GM21367 (cell line): ENCODE data around the gene CPNE6.

Source experiments
- ATAC-seq: cut with Tn5 transposase; IDR thresholded peaks from one replicate; pipeline ENCODE4 v1.9.1; 2021; ENCODE audit not compliant: unreplicated experiment

Gene CPNE6

DNA sequence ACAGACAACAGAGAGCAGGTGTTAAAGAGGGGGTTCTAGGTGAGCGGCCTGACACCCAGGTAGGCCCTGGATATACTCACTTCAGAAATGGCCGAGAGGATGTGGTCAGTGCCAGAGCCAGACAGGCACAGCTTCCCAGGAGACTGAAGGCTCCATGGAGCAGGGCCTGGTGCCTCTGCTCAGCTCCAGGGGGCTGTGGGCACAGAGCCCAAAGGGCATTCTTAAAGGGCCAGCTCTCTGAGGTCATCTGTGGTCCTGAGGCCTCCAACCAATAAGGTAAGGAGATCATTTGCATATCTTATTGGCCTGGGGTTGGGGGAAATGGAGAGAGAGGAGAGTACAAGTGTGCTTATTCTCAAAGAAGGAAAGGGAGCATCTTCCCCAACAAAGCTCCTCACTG is 13.1 kb downstream of the CPNE6 start:
- ATAC-seq, result no peak

DNA sequence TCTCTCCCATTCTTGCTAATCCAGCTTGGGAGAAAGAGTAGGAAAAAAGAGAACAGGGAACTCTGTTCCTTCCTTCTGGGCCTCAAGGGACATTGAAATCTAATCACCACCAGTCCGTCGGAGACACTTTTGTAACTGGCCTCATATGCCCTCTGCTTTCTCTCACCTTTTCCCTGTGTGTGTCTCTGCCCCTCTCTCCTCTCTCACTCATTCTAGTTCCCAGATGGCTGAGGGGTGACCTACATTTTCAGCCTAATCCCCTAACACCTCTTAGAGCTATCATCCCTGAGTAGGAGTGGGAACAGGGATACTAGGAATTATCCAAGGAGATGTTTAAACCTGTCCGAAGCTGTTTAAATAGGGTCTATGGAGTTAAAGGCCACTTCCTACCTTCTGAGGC is 13.9 kb downstream of the CPNE6 start:
- ATAC-seq, result no peak

DNA sequence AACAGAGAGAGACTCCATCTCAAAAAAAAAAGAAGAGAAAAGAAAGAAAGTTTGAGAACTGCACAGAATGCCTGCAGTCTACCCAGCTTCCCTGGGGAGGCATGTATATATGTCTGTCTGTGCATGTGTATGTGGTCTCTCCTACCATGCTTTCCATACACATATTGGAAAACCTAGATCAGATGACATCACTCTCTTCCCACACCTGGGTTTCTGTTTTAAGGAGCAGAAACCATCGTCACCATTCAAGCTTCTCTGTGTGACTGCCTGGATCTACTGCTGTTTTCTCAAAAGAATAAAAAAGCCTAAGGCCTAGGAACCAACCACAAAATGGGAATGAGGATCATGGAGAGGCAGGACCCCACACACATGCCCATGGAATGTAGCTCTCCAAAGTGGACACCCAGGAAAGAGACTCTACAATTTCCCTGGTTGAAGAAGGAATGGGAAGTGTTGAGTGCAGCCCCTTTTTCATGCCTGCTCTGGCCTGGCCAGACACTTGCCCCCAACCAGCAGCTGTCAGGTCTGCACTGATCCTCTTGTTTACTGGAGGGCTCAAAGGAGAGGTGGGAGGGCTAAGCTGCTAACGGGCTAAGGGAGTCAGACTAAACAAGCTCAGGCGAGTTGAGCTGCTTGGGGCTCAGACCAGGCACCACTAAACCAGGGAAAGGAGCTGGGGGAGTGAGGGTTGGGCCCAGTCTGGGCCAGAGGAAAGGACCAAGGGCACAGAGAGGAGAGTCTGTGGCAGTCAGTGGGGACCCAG is 15.0 kb downstream of the CPNE6 start:
- no peak for ATAC-seq

DNA sequence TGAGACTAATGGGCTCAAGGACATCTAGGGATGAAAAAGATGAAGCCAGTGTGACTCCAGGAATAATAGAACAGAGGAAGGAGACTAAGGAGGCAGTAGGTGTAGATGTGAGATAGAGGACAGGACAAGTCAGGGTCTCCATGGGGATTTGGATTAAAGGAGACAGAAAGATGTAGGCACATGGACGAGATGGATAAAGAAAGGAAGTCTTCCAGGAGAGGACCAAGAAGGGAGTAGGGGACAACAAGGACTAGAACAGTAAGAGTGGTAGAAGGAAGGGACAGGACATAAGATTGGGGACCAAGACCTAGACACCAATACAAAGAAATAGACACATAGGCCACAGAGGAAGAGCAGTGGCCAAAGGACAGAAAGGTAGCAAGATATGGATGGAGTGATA is 15.6 kb downstream of the CPNE6 start:
- no peak for ATAC-seq

DNA sequence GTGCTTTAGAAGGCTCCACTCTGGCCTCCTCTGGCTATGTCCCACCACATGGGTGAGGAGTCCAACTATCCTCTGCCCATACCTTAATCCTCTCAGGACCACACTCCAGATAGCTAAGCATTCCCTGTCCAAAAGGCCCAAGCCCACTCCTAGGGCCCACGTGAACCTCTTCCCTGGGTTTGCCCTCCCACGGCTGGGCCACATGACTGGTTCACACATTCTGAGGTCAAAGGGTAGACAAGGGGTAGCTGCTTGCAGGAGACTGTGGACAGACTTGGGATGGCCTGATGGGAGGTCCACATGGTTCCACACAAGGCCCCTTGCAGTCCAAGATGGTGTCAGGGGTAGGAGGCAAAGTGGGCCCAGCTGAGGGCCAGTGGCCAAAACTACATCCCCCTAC is 16.7 kb downstream of the CPNE6 start:
- no peak for ATAC-seq

DNA sequence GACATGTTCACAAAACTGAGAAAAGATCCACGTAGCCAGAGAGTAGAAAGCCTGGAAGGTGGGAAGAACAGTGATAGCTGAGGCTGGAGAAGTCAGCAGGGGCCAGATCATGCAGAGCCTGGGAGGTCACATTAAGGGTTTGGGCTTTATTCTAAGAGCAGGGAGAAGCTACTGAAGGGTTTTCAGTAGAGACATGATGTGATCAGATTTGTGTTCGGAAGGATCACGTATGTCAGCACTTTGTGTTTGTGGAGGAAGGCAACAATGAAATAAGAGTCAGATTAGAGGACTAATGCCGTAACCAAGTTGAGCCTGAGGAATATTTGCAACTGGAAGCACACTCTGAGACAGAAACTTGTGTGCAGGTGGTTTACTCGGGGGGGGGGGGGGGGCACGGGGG is 18.5 kb downstream of the CPNE6 start:
- no peak for ATAC-seq

DNA sequence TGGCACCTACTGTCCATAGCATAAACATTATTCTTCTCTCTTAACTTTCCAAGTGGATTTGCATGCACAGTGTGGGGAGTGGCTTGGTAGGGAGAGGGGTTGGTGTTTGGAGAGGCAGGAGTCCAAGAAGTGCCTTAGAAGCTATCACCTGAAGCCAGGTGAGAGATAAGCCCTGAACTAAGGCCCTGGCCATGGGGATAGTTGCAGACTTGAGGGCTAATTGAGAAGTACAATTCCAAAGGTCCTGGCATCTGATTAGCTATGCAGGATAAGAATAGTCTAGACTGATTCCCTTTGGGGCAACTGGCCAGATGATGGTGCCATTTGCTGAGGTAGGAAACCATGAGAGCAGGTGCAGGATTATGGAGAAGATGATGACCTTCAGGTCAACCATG is 20.7 kb downstream of the CPNE6 start:
- no peak for ATAC-seq

DNA sequence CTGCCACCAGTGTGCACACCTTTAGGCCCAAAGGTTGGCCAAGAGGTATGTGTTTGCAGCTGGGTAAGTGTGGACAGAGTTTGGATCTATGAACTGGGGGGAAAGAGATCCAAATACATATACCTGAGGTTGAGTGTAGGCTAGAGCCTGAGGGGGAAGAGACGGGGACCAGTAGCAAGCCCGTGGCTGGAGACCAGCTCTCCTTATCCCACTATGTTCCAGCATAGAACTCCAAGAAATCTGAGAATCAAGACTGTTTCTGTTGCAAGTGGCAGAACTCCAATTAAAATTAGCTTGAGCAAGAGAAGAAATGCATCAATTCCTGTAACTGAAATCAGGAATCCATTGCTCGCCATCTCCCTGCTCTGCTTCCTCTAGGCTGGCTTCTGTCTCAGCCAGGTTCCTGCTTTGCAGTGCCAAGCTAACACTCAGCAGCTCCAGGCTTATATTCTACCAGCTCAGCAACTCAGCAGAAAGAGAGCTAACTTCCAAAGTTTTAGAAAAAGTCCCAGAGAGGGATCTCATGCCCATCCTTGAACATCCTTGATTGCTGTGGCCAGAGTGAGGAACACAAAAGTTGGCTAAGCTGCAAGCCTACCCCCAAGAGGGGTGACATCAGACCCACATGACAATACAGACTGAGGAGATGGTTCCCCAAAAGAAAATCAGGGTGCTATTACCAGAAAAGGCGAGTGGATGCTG is 21.3 kb downstream of the CPNE6 start:
- no peak for ATAC-seq

DNA sequence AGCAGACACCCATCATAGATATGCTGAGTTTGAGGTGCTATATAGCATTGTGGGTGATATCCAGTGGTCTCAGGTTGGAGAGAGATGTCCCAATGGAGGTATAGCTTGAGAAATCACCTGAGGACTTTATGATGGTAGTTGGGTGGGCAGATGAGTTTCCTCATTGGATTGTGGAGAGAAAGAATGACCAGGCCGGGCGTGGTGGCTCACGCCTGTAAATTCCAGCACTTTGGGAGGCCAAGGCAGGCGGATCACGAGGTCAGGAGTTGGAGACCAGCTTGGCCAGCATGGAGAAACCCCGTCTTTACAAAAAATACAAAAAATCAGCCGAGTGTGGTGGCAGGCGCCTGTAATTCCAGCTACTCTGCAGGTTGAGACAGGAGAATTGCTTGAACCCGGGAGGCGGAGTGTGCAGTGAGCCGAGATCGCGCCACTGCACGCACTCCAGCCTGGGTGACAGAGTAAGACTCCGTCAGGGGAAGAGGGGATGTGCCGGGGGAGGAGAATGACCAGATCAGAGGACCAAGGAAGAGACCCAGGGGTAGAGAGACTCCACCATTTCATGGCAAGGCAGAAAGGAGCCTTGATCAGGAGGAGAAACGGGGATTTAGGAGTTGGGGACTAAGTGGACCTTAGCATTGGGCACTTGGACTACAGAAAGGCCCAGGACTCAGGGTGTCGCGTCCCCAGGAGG is 22.0 kb downstream of the CPNE6 start:
- no peak for ATAC-seq

DNA sequence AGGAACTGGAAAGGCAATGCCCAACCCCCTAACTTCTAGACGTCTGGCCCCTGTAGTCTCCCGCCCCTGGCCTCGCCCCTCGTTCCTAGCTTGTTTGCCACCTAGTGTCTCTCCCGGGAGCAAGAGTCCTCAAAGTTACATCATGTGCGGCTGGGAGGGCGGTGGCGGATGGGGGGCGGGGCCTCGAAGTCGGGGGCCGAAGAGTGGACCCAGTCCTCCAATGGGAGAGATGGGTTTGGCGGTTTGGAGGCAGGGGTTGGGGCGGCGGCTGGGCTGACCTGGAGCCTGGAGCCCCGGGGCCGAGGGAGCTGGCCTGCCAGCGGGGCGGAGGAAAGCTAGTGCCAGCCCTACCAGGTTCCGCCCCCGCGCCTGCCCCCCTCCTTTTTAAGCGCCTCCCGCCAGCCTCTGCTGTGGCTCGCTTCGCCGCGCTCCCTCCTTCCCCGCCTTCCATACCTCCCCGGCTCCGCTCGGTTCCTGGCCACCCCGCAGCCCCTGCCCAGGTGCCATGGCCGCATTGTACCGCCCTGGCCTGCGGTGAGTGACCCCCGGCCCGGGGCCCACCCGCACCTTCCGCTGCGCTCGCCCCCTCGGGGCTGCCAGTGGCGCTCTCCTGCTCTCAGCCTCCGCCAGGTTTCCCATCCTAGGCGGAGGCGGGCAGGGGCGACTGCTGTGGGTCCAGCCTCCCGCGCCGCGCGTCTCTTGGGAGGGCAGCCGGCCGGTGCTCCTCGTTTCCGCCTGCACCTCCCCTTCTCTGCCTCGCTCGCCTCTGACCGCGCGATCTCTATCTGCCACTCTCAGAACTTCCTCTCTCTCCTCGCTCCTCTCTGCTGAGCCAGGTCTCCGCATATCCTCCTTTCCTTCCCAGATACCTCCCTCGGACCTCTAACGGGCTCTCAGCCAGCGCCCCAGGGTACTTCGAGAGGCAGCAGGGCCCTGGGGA is 22.8 kb downstream of the CPNE6 start, which contains the start of gene PCK2:
Gene PCK2 (plus strand): TSS at position 411 of the 940 bp plus-strand sequence. CDS start 95 bp downstream, at position 506.
- peak; percentile 40 for ATAC-seq

DNA sequence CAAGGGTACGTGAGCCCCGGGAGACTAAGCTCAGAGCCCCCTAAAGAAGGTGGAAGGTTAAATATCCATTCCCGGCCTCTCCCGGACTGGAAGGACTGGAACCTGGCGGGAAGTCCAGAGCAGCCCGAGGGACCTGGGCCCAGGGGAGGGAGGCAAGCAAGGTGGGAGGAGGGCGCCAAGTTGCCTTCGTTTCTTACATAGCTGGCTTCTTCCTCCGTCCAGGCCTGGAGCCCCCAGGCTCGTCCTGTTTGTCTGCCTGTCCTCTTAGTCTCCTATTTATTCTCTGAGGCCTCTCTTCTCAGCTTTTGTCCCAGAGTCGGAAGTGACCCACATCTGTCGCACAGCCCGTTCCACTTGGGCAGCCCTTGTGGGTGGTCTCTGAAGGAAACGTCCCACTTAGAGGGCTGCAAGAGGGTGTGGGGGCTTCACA is 23.5 kb downstream of the CPNE6 start:
- no peak for ATAC-seq

DNA sequence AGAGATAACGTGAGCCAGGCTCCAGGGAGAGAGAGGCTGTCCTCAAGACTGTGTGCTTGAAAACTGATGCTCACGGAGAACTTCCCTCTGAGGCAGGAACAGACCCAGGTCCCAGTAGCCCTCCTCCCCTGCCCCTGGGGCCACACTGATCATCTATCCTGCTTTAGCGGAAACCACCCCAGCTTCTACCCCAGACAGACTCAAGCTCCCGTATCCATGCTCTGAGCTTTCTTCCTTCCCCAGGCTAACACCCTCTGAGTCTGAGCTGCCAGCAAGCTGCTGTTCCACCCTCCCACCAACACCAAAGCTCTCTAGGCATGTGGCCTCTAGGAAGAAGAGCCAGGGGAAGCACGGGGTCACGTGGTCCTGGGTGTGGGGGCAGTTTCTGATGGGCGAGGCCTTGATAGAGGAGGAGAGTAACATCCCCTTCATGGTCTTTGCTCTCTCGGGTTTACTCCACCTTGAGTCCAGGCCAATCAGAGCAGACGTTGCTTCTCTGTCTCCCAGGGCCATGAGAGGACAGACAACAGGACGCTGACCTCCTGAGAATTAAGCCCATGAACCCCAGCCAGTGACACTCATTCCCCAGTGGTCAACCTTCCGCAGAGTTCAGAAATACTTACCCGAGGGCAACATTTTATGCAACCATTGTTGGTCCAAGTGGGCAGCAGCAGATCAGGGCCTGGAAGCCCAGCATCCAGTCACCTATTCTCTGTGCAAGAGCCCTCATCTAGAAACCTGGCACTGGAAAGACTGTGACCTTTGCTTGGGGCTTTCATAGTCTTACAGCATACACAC is 24.1 kb downstream of the CPNE6 start:
- ATAC-seq, result peak; percentile 69

DNA sequence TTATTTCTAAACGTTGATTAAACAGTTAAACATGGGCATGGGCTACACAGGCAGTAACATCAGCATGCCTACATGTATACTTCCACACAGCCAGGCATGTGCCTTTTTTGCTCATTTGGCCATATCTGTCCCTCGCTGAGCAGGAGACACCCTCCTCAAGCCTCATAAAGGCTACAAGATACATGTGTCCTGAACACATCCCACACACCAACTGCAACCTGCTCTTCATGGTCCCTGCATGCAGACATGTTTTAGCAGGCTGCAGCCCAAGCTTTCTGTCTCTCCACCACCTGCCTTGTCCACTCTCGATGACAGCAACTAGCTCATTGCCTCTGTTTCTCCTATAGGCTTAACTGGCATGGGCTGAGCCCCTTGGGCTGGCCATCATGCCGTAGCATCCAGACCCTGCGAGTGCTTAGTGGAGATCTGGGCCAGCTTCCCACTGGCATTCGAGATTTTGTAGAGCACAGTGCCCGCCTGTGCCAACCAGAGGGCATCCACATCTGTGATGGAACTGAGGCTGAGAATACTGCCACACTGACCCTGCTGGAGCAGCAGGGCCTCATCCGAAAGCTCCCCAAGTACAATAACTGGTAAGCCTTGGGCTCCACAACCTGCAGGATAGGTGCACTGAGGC is 25.3 kb downstream of the CPNE6 start:
- no peak for ATAC-seq

DNA sequence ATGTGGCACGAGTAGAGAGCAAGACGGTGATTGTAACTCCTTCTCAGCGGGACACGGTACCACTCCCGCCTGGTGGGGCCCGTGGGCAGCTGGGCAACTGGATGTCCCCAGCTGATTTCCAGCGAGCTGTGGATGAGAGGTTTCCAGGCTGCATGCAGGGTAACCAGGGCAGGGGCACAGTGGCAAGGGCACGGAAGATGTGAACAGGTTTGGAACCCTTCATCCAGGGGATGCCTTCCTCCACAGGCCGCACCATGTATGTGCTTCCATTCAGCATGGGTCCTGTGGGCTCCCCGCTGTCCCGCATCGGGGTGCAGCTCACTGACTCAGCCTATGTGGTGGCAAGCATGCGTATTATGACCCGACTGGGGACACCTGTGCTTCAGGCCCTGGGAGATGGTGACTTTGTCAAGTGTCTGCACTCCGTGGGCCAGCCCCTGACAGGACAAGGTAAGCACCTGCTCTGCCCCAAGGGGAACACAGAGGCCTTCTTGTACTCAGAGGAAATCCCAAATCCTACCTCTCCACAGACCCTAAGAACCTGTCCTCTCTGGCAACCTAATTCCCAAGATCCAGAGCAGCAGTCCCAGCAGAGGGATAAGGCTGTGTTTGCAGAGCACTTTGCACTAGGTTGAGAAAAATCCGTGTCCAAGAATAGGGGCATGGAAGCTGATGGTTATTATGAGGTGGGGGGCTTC is 27.0 kb downstream of the CPNE6 start:
- ATAC-seq, result no peak

DNA sequence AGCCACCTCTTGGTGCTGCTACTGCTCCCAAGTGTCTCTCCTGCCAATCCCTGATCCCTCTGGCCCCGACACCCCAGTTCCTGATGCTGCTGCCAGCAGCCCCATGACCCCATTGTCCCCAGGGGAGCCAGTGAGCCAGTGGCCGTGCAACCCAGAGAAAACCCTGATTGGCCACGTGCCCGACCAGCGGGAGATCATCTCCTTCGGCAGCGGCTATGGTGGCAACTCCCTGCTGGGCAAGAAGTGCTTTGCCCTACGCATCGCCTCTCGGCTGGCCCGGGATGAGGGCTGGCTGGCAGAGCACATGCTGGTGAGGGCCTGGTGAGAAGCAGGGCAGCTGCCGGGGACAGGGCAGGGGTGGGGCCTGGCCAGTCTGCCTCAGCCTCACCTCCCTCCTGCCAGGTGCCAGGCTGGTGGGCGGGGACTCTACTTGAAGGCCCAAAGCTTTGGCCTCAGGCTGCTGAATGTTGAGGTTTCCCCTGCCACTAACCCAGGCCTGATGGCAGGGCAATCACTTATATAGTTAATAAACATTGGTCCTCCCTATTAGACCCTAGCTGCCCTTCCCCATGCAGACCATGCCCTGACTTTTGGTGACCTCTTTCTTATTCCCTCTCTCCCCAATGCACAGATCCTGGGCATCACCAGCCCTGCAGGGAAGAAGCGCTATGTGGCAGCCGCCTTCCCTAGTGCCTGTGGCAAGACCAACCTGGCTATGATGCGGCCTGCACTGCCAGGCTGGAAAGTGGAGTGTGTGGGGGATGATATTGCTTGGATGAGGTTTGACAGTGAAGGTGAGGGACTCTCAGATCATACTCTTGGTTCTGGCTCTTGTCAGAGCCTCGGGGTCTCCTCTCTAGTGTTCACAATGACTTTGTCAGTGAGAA is 27.8 kb downstream of the CPNE6 start:
- ATAC-seq, result no peak

DNA sequence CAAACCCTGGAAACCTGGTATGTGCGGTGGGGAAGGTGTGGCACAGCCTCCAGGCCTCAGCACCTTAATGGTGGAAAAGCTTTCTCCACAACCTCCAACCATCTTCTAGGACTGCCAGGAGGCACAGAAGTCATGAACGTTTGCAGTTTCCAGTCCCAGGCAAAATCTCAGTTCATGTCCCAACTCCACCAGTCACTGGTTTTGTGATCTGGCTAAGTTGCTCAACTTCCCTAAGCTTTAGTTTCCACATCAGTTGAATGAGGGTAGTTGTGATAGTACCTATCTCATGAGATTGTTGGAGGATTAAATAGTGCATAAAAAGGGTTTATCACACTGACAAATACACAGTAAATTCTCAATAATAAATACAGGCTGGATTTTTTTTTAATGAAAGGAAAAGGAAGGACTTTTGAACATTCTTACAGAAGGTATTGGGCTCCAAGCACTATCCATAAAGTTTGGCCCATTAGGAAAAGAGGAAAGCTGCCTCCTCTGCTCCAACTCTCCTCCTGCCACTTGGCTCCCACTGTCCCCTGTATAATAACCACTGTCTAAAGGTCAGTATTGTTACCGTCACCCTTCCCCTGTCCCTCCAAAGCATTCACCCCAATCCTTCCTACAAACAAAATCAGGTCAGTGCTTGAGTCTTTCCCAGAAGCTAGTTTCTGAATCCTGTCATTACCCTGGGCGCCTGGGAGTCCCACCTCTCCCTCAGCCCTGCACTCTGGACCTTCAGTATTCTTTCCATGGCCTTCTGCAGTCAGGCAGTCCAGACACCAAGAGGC is 29.0 kb downstream of the CPNE6 start:
- ATAC-seq, result no peak

DNA sequence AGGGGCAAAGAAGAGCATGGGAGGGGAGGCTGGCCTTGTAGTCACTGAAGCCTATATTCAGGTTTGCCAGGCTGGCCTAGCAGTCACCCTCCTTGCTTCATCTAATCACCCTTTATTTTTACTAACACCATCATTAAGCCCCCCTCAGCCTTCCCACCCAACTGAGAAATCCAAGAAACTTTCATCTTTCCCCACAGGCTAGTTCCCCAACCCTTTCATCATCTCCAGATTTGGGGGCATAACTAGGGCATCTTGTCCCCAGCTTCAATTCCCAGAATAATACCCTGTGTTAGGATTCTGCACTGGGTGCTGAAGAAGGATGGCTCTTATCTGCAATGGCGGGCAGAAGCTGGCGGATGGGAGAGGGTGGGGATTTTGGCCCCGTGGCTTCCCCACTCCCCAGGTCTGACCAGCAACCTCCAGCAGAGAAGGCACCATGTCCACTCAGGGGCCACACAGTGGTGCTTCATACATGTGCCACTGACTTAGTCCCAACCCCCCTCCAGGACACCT is 29.7 kb downstream of the CPNE6 start:
- ATAC-seq, result no peak
